ENCODE data around the gene ITGB7.
"Not testable (repeated sequence)": the region's sequence is repeated elsewhere in the genome, so short reads cannot be mapped to it uniquely, and the experiment has no call there.

Gene ITGB7

GRCh38 chr12:53210843-53211242, 3.8 kb upstream of the ITGB7 start:
- H3K36me3 Mint-ChIP-seq (ENCODE audit: insufficient read depth): peaks cover 28% of the 10 kb centered on the region

DNA sequence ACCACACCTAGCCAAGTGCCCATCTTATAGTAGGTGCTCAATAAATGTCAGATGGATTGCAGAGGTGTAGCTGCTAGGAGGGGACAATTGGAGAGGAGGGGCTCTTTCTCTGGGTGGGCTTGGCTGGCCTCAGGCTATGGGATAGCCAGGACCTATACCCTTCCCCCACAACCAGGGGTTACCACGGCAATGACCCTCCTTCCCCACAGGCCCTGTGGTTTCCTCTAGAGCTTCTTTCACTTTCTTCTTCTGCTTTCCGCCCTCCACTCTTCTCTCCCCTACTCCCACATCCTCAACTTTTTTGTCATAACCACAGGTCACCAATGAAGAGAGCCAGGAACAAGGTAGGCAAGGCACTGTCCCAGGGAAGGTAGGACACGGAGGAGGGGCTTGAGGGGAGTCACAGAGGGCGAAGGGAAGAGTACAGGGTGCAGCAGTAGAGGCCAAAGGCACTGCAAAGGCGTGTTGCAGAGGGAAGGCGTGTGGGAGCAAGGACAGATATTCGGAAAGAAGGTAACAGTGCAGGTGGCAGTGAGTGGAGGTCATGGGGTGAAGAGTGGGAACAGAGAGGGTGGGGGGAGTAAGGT, 1.9 kb upstream of the ITGB7 start:
- H3K36me3 Mint-ChIP-seq (ENCODE audit: insufficient read depth): peaks cover 29% of the 10 kb centered on the region
- ATAC-seq (replicated peaks; ENCODE audit: extremely low read depth, poor library complexity, severe bottlenecking) (no peak), DNase-seq (ENCODE audit: low spot score in 2 of 2) (no peak)
- peaks cover 63% of the 10 kb centered on the region for H3K4me1 Mint-ChIP-seq
- no peaks in the 10 kb centered on the region for H3K9me3 Mint-ChIP-seq
- H3K27me3 Mint-ChIP-seq: no peaks in the 10 kb centered on the region
- H3K4me3 Mint-ChIP-seq: peak overlapping the region; percentile 78
- H3K27ac Mint-ChIP-seq (ENCODE audit: low read depth): peak overlapping the region; percentile 86

More at GRCh38 chr12:53210843-53211242, 3.8 kb upstream of the ITGB7 start:
- DNase-seq (ENCODE audit: low spot score in 2 of 2) (no peak), ATAC-seq (replicated peaks; ENCODE audit: extremely low read depth, poor library complexity, severe bottlenecking) (no peak)
- H3K27me3 Mint-ChIP-seq: no peaks in the 10 kb centered on the region
- H3K4me1 Mint-ChIP-seq: peaks cover 71% of the 10 kb centered on the region
- no peaks in the 10 kb centered on the region for H3K9me3 Mint-ChIP-seq
- no peak overlapping the region for H3K4me3 Mint-ChIP-seq
- H3K27ac Mint-ChIP-seq (ENCODE audit: low read depth): no peak overlapping the region

GRCh38 chr12:53208435-53208834, 1.4 kb upstream of the ITGB7 start:
- H3K4me3 Mint-ChIP-seq: peak overlapping the region; percentile 78
- H3K27ac Mint-ChIP-seq (ENCODE audit: low read depth): peak overlapping the region; percentile 86
- DNase-seq (ENCODE audit: low spot score in 2 of 2) (no peak), ATAC-seq (replicated peaks; ENCODE audit: extremely low read depth, poor library complexity, severe bottlenecking) (no peak)
- peaks cover 28% of the 10 kb centered on the region for H3K36me3 Mint-ChIP-seq (ENCODE audit: insufficient read depth)
- no peaks in the 10 kb centered on the region for H3K27me3 Mint-ChIP-seq
- no peaks in the 10 kb centered on the region for H3K9me3 Mint-ChIP-seq
- H3K4me1 Mint-ChIP-seq: peaks cover 57% of the 10 kb centered on the region

GRCh38 chr12:53205747-53206419, 1.2 kb downstream of the ITGB7 start:
- Mint-ChIP-seq H3K4me3 (peak overlapping the region; percentile 78), H3K36me3 (ENCODE audit: insufficient read depth) (peaks cover 32% of the 10 kb centered on the region), H3K4me1 (peaks cover 58% of the 10 kb centered on the region), H3K27ac (ENCODE audit: low read depth) (peak overlapping the region; percentile 92), H3K9me3 (no peaks in the 10 kb centered on the region), H3K27me3 (no peaks in the 10 kb centered on the region)
- ATAC-seq (replicated peaks; ENCODE audit: extremely low read depth, poor library complexity, severe bottlenecking) (peak; percentile 69), DNase-seq (ENCODE audit: low spot score in 2 of 2) (no peak)

- peaks cover 38% of the 10 kb centered on the region for H3K36me3 Mint-ChIP-seq (ENCODE audit: insufficient read depth)
- no peaks in the 10 kb centered on the region for H3K27me3 Mint-ChIP-seq
- no peak for ATAC-seq (replicated peaks; ENCODE audit: extremely low read depth, poor library complexity, severe bottlenecking)
- no peak overlapping the region for H3K27ac Mint-ChIP-seq (ENCODE audit: low read depth)
- peaks cover 71% of the 10 kb centered on the region for H3K4me1 Mint-ChIP-seq
- H3K9me3 Mint-ChIP-seq: no peaks in the 10 kb centered on the region
- no peak for DNase-seq (ENCODE audit: low spot score in 2 of 2)
- peak overlapping the region; percentile 78 for H3K4me3 Mint-ChIP-seq
These were observed 2.7 kb downstream of the ITGB7 start for GRCh38 chr12:53204351-53204750.

DNA sequence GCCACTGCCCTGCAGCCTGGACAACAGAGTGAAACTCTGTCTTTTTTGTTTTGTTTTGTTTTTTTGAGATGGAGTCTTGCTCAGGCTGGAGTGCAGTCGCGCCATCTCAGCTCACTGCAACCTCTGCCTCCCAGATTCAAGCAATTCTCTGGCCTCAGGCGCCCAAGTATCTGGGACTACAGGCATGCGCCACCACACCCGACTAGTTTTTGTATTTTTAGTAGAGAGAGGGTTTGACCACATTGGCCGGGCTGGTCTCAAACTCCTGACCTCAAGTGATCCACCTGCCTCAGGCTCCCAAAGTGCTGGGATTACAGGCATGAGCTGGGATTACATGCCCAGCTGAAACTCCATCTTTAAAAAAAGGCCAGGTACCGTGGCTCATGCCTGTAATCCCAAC, 4.7 kb downstream of the ITGB7 start:
- not testable (repeated sequence) for ATAC-seq (replicated peaks; ENCODE audit: extremely low read depth, poor library complexity, severe bottlenecking); H3K9me3 Mint-ChIP-seq; H3K4me3 Mint-ChIP-seq; H3K27me3 Mint-ChIP-seq; DNase-seq (ENCODE audit: low spot score in 2 of 2); H3K27ac Mint-ChIP-seq (ENCODE audit: low read depth)
- Mint-ChIP-seq H3K36me3 (ENCODE audit: insufficient read depth) (peaks cover 45% of the 10 kb centered on the region), H3K4me1 (peaks cover 68% of the 10 kb centered on the region)

GRCh38 chr12:53201639-53202038, 5.4 kb downstream of the ITGB7 start:
- Mint-ChIP-seq H3K4me3 (no peak overlapping the region), H3K9me3 (no peaks in the 10 kb centered on the region), H3K4me1 (peaks cover 68% of the 10 kb centered on the region), H3K27ac (ENCODE audit: low read depth) (no peak overlapping the region), H3K27me3 (no peaks in the 10 kb centered on the region), H3K36me3 (ENCODE audit: insufficient read depth) (peaks cover 47% of the 10 kb centered on the region)
- DNase-seq (ENCODE audit: low spot score in 2 of 2): no peak
- no peak for ATAC-seq (replicated peaks; ENCODE audit: extremely low read depth, poor library complexity, severe bottlenecking)

DNA sequence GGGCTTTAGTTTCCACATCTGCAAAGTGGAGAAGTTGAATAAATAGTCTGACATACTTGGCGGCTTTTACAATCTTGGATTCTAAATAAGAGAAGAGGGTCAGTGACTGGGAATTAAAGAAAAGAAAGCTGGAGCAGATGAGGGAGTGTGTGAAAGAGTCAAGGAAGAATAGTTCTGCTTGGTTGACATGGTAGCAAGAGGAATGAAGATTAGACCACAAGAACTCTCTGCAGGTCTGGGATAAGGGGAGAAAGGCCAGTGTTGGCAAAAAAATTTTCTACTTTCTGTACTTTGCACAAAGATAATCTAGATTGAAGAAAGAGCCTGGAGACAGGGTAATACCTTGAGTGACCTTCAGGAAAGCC, 5.9 kb downstream of the ITGB7 start:
- H3K27ac Mint-ChIP-seq (ENCODE audit: low read depth): peak overlapping the region; percentile 84
- H3K4me1 Mint-ChIP-seq: peaks cover 64% of the 10 kb centered on the region
- no peaks in the 10 kb centered on the region for H3K27me3 Mint-ChIP-seq
- DNase-seq (ENCODE audit: low spot score in 2 of 2) (no peak), ATAC-seq (replicated peaks; ENCODE audit: extremely low read depth, poor library complexity, severe bottlenecking) (no peak)
- peaks cover 45% of the 10 kb centered on the region for H3K36me3 Mint-ChIP-seq (ENCODE audit: insufficient read depth)
- peak overlapping the region; percentile 66 for H3K4me3 Mint-ChIP-seq
- H3K9me3 Mint-ChIP-seq: no peaks in the 10 kb centered on the region

- peaks cover 50% of the 10 kb centered on the region for H3K36me3 Mint-ChIP-seq (ENCODE audit: insufficient read depth)
- H3K4me3 Mint-ChIP-seq: peak overlapping the region; percentile 66
- ATAC-seq (replicated peaks; ENCODE audit: extremely low read depth, poor library complexity, severe bottlenecking): no peak
- H3K27ac Mint-ChIP-seq (ENCODE audit: low read depth): peak overlapping the region; percentile 84
- peaks cover 61% of the 10 kb centered on the region for H3K4me1 Mint-ChIP-seq
- DNase-seq (ENCODE audit: low spot score in 2 of 2): no peak
- H3K9me3 Mint-ChIP-seq: no peaks in the 10 kb centered on the region
- H3K27me3 Mint-ChIP-seq: no peaks in the 10 kb centered on the region
These were observed 6.4 kb downstream of the ITGB7 start for GRCh38 chr12:53200458-53201176.

DNA sequence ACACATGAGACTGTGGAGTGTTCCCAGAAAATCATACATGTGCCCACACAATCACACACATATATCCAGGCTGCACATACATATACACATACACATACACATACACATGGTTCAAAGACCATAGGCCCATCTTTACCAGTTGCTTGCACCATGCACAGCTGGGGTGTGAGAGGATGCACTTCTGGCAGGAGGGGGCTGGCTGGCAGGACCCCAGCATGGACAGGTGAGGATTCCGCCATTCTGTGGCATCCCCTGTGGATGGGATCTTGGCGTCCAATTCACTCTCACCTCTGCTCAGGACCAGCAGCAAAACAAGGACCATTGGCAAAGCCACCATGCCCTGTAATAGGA, 7.0 kb downstream of the ITGB7 start:
- peaks cover 61% of the 10 kb centered on the region for H3K4me1 Mint-ChIP-seq
- peak overlapping the region; percentile 66 for H3K4me3 Mint-ChIP-seq
- DNase-seq (ENCODE audit: low spot score in 2 of 2): no peak
- ATAC-seq (replicated peaks; ENCODE audit: extremely low read depth, poor library complexity, severe bottlenecking): no peak
- no peaks in the 10 kb centered on the region for H3K9me3 Mint-ChIP-seq
- no peak overlapping the region for H3K27ac Mint-ChIP-seq (ENCODE audit: low read depth)
- H3K36me3 Mint-ChIP-seq (ENCODE audit: insufficient read depth): peaks cover 52% of the 10 kb centered on the region
- no peaks in the 10 kb centered on the region for H3K27me3 Mint-ChIP-seq

DNA sequence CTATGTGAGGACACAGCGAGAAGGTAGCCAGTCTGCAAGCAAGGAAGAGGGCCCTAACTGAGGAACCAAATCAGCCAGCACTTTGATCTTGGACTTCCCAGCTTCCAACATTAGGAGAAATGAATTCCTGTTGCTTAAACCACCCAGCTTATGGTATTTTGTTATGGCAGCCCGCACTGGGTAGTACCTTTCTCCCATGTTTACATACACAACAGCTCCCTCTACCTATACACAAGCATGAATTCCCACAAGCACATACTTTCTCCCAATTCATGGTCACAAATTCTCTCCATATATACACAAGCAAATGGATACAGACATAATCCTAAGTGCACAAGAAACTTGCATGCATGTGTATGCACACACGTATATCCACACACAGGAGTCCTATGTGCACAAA, 7.4 kb downstream of the ITGB7 start:
- no peak for DNase-seq (ENCODE audit: low spot score in 2 of 2)
- Mint-ChIP-seq H3K9me3 (no peaks in the 10 kb centered on the region), H3K27me3 (no peaks in the 10 kb centered on the region), H3K36me3 (ENCODE audit: insufficient read depth) (peaks cover 51% of the 10 kb centered on the region), H3K4me1 (peaks cover 60% of the 10 kb centered on the region), H3K4me3 (peak overlapping the region; percentile 66), H3K27ac (ENCODE audit: low read depth) (no peak overlapping the region)
- no peak for ATAC-seq (replicated peaks; ENCODE audit: extremely low read depth, poor library complexity, severe bottlenecking)

- peak; percentile 71 for ATAC-seq (replicated peaks; ENCODE audit: extremely low read depth, poor library complexity, severe bottlenecking)
- Mint-ChIP-seq H3K4me1 (peaks cover 60% of the 10 kb centered on the region), H3K4me3 (peak overlapping the region; percentile 73), H3K27ac (ENCODE audit: low read depth) (peak overlapping the region; percentile 61), H3K36me3 (ENCODE audit: insufficient read depth) (peaks cover 58% of the 10 kb centered on the region), H3K9me3 (no peaks in the 10 kb centered on the region), H3K27me3 (no peaks in the 10 kb centered on the region)
- no peak for DNase-seq (ENCODE audit: low spot score in 2 of 2)
These were observed 8.5 kb downstream of the ITGB7 start for GRCh38 chr12:53198486-53199110.
